Stimulated activated CD4-positive, alpha-beta T cell treated with anti-CD3 and anti-CD28 coated beads, Interleukin-1b, Interleukin-23, amount 100 ng/mL, for 48 hours (primary cell): ENCODE measurements around the gene MYO1H.

Source experiments
- DNase-seq: peaks from one replicate; pipeline ENCODE4 v3.0.0-alpha.2; 2020

MYO1H gene

GRCh38 chr12:109448707-109449390, 101.1 kb downstream of the MYO1H start:
- DNase-seq: no peak

- DNase-seq: no peak
These were observed 102.3 kb downstream of the MYO1H start for GRCh38 chr12:109449845-109450532.

GRCh38 chr12:109450980-109451379, 103.3 kb downstream of the MYO1H start:
- no peak for DNase-seq

- no peak for DNase-seq
These were observed 103.7 kb downstream of the MYO1H start for GRCh38 chr12:109451400-109451799.

GRCh38 chr12:109452489-109452888, 104.8 kb downstream of the MYO1H start:
- DNase-seq: no peak

GRCh38 chr12:109455706-109456105, 108.0 kb downstream of the MYO1H start:
- DNase-seq: no peak

- DNase-seq: no peak
These were observed 110.4 kb downstream of the MYO1H start for GRCh38 chr12:109458086-109458485.

- DNase-seq: no peak
These were observed 111.1 kb downstream of the MYO1H start for GRCh38 chr12:109458771-109459208.

- DNase-seq: no peak
These were observed 111.5 kb downstream of the MYO1H start for GRCh38 chr12:109459247-109459646.

- no peak for DNase-seq
These were observed 112.8 kb downstream of the MYO1H start for GRCh38 chr12:109460538-109460937.

- no peak for DNase-seq
These were observed 113.5 kb downstream of the MYO1H start for GRCh38 chr12:109461049-109461845.

- DNase-seq: no peak
These were observed 114.4 kb downstream of the MYO1H start for GRCh38 chr12:109461846-109462756.

- DNase-seq: no peak
These were observed 115.4 kb downstream of the MYO1H start for GRCh38 chr12:109462868-109463692.

- no peak for DNase-seq
These were observed 116.1 kb downstream of the MYO1H start for GRCh38 chr12:109463756-109464155.

GRCh38 chr12:109464642-109465351, 117.1 kb downstream of the MYO1H start:
- DNase-seq: no peak

GRCh38 chr12:109466305-109466704, 118.6 kb downstream of the MYO1H start:
- DNase-seq: no peak

GRCh38 chr12:109466821-109467220, 119.1 kb downstream of the MYO1H start:
- DNase-seq: no peak

- no peak for DNase-seq
These were observed 120.4 kb downstream of the MYO1H start for GRCh38 chr12:109467978-109468676.

GRCh38 chr12:109469517-109469916, 121.8 kb downstream of the MYO1H start:
- no peak for DNase-seq

- no peak for DNase-seq
These were observed 125.3 kb downstream of the MYO1H start for GRCh38 chr12:109473006-109473405.
